Islet precursor cell (in vitro differentiated cells): ENCODE results near the gene CCDC83.

Experiments
- DNase-seq: peaks from one replicate; pipeline ENCODE4 v3.0.0-alpha.2; 2018

The CCDC83 gene

DNA sequence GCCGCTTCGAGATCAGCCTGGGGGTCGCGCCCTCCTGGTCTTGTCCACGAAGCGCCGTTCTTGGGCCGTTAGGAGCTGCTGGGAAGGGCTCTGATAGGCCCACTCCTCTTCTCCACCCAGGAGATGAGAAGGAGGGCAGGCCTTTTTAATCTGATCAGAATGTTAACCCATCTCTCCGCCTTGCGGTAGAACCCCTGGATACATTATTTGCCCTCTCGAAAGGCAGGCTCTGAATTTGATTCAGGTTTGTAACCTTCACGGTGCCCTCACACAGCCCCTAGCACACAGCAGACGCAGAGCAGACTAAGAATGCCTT, at the start of gene CCDC83:
CCDC83 (plus strand) TSS at position 43 of the 316 bp plus-strand sequence. CDS start 9,741 bp downstream, outside the sequence.
- DNase-seq, result no peak

DNA sequence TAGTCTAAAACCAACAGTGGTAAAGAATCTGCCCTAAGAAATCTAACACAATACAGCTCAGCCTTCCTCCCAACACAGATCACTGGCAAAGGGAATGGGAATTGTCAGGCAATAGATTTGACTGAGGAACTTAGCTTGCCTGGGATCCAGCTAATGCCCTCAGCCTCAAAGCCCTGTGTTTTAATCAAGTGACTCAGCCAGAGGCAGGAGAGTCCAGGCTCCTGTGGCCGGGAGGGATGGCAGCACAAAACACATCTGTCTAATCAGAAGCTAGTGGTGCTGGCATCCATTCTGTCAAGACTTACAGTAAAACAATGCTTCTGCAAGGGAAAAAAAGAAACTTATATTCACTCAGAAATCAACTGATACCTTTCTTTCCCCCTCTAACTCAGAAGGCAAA, 49.8 kb upstream of the CCDC83 start:
- peak; percentile 69 for DNase-seq

DNA sequence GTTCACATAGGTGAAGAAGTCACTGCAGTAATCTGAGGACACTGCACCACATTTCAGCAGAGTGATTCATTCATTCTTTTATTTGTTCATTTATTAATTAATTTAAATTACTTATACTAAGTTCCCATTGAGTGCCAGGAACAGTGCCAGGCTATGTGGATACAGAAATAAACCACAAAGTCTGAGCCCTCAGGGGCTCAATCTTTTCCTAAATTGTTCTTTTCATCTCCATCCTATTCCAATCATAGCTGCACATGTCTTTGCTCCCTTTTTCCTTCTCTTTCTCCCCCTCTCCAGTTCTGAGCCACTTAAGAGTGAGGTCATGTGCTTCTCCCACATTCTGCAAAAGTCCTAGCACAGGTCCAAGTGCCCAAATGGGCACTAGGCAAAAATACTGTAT, 49.2 kb upstream of the CCDC83 start:
- DNase-seq, result no peak

GRCh38 chr11:85806876-85807275, 48.3 kb upstream of the CCDC83 start:
- no peak for DNase-seq

DNA sequence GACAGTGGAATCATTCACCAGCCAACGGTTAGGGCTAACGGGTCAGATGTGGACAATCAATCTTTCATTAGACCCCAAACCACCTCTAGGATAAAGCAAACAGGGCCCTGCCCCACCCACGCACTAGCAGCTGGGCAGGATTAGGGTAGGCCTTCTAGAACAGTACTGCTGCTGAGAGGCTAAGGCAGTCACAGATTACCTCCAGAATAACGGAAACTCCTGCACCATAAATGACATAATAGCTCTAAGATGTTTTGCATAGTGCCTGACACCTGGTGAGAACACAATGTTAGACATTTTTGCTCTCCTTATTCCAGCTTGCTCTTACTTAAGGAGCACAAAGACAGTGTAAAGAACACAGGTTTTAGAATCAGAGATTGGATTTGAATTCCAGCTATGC, 46.0 kb upstream of the CCDC83 start:
- no peak for DNase-seq

DNA sequence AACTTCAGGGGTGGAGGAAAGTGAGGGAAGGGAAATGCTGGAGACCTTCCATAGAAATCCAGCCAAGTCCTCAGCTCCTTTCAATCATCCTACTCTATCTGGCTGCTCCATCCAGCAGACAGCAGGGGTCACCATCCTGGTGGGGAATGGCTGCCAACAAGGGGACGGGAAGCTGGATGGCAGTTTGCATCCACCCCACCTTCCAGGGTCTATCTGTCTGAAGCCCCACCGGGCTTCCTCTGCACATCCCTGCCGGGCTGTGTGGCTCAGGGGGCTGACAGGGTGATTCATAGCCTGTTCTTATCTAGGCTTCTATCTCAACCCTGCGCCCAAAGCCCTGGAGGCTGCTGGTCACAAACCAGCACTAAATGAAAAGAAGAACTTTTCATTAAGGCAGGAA, 45.3 kb upstream of the CCDC83 start:
- DNase-seq, result peak; percentile 86

GRCh38 chr11:85810521-85810870, 44.7 kb upstream of the CCDC83 start:
- DNase-seq, result no peak

DNA sequence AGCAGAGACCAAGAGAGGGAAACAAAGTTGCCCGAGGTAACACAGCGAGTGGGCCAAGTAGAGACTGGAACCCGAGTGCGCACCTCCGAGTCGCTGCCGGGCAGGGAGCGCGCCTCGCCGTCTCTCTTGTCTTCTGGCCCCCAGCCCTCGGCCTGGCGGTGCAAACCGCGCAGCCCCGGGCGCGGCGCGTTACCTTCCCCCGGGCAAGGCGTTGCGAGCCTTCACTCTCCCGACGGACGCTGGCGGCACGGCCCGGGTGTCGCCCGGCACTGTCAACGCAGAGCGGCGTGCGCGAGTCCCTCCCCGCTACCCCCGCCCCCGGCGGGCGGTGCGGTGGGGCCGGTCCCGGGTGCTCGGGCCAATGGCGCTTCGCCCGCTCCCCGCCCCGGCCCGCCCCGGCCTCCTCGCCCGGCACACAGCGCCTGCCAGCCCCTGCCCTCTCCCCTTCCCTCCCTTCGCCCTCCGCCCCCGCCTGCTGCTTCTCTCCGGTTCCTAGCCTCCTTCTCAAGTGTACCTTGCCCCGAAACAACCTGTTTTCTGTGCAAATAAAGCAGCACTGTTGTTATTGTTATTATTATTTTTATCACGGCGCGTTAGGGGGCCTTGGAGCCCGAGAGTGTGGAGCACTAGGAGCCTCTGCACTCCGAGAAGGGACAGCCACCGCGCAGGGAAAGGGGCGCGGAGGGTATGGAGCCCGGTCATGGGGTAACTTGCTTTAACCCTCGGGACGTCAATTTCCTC, 44.1 kb upstream of the CCDC83 start, which contains the start of gene SYTL2:
SYTL2 (minus strand) TSS at position 271 of the 741 bp plus-strand sequence. CDS start 53,416 bp downstream, outside the sequence.
- peak; percentile 89 for DNase-seq

DNA sequence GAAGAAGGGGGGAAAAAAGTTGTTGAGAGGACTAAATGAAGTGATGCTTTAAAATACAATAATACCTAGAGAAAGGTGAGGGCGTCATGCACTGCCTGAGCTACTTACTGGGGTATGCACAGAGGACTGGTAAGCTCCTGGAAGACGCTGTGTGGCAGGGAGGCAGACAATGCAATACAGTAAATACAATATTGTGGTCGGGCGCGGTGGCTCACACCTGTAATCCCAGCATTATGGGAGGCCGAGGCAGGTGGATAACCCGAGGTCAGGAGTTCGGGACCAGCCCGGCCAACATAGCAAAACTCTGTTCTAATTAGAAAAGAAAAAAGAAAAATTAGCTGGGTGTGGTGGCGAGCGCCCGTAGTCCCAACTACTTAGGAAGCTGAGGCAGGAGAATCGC, 43.6 kb upstream of the CCDC83 start:
- no peak for DNase-seq

DNA sequence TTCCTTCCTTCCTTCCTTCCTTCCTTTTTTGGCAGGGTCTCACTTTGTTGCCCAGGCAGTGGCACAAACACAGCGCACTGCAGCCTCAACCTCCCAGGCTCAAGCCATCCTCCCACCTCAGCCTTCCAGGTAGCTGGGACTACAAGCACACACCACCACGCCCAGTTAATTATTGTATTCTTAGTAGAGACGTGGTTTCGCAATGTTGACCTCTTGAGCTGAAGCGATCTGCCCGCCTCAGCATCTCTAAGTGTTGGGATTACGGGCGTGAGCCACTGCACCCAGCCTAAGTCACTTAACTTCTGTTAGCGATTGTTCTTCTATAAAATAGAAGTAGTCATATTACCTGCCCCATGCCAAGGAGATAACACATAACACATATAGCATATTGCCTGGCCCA, 41.5 kb upstream of the CCDC83 start:
- no peak for DNase-seq

DNA sequence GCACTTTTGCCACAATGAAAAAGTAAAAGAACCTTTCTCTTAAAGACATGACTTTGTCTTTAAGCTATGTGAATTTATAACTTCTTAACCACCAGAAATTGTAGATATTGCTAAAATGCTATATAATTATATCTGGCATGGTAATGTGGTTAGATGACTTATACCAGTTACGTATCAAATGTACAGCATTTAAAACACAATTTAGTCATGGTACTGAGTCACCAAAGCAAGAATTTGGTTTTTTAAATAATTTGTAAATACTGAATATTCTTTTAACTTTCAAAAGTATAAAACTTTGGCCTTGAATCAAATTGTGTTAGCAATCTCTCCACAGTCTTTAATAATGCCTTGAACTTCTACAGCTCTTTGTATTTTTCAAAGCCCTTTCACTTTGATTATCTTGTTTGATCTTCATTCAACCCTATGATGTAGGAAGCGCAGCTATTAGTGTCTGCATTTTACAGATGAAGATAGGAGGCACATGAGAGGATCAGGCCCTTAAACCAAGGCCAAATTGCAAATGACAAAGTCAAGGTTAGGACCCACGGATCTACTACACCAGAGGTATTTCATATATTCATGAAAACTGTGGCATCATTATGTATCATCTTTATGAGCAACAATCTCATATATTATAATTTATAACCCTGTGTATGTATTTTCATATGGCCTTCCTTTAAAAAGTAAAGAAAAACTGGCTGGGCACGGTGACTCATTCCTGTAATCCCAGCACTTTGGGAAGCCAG, 39.8 kb upstream of the CCDC83 start:
- DNase-seq, result no peak

- DNase-seq, result no peak
Observed at GRCh38 chr11:85819441-85819840, 35.7 kb upstream of the CCDC83 start.

DNA sequence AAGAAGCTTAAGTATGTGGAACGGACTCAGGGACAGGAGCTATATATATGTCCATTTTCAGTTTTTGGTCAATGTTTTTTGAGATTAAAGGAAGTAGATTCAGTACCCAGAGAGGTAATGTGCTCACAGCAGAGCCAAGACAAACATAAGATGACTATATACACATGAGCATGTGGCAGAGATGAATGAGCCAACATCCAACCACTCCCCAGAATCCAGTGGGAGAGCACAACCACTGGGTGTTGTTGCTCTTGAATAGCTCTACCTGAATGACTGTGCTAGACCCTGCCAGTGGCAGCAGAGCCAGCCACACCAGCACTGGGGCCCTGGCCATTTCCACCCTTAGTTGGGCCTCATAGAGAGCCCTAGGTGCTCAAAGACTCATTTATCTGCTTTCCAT, 33.5 kb upstream of the CCDC83 start:
- no peak for DNase-seq

DNA sequence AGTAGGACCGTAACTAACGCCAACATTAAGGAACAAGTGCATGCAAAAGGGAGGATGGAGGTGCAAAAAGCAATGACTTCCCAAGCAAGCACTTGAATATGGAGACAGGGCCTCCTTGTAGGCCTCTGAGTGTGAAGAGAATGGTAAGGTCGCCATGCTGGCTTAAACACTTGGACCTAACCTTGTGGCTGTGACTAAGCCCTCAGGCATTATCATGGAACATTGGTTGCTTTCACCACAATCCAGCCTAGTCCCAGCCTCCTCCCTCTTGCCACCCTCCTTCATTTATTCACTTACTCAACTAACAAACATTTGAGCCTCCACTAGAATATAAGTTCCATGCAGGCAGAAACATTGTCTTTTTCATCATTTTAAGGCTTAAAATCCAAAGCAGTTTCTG, 32.4 kb upstream of the CCDC83 start:
- no peak for DNase-seq

DNA sequence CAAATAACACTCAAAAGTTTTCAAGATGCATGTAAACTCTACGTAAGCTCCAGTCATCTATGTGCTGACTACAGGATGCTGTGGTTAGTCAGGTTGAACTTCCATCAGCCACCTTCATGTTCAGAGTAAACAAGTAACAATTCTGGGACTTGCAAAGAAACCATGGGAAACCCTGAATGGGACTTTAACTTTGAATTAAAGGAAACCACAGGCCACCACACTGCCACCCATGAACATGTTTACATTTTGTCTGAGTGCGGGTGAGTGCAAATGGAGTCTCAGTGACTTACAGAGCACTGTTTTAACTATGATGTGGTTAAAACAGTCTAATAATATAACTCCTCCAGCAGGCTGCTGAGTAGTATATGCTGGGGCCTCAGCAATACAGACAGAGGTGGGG, 31.4 kb upstream of the CCDC83 start:
- DNase-seq, result no peak

- DNase-seq, result no peak
Observed at GRCh38 chr11:85825616-85826015, 29.6 kb upstream of the CCDC83 start.

DNA sequence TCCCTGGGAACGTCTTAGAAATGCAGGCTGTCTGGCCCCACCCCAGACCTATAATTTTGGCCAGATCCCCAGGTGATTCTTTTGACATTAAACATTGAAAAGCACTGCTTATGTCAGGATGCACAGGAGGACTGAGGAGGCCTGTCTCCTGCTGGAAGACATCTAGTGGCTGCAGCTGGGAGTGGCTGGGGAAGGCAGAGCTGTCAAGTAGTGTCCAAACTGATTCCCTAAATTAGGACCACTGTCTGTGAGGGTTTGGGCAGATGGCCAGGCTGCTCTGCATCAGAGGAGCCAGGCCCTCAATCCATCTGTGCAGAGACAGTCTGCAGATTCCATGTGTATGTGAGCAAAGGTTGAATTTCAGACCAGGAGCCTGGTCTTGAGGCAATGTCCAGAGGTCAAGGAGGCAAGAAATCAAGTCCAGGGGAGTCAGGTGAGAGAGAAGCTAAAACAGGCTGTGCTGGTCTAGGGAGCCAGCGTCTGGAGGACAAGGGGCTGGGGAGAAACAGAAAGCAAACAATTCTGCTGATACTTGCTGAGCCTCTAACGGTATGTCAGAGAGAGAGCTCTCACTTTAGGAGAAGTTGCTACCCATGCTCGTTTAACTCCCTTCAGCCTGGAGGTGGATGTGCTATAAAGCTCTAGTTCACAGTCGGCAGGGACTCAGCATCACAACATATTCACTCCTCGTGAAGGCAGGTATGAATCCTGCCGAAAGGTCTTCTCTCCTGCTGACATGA, 28.9 kb upstream of the CCDC83 start:
- peak; percentile 71 for DNase-seq

GRCh38 chr11:85827748-85828639, 27.2 kb upstream of the CCDC83 start:
- DNase-seq, result no peak

DNA sequence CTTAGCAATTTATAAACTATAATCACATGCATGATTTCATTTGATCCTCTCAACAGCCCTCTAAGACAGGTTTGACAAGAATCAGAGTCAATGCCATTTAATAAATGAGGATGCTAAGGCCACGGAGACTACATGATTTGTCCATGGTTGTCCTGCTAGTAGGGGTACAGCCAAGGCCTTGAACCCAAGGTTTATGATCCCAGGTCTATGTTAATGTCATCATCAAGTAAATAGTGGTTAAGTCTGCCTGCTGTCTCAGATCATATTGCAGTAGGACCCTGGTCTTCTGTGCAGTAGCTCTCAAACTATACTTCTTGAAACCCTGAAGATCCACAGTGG, 26.6 kb upstream of the CCDC83 start:
- no peak for DNase-seq

GRCh38 chr11:85829172-85829571, 26.0 kb upstream of the CCDC83 start:
- DNase-seq, result no peak

DNA sequence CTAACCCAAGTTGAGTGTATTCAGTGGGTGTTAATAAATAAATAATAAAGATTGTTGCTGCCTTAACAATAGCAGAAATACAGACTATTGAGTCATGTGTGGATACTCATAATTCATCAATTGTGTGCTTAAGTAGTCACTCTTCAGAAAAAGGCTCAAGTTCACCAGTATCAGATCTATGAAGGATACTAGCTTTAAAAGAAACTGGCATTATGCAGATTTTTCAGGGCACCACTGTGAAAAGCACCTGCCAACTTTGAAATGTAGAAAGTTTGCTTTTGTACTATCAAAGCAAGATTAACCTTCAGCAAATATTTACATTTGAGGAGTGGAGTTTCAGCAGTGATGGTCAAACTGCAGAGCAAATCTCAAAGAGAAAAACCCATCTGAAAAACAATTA, 24.1 kb upstream of the CCDC83 start:
- DNase-seq, result no peak

DNA sequence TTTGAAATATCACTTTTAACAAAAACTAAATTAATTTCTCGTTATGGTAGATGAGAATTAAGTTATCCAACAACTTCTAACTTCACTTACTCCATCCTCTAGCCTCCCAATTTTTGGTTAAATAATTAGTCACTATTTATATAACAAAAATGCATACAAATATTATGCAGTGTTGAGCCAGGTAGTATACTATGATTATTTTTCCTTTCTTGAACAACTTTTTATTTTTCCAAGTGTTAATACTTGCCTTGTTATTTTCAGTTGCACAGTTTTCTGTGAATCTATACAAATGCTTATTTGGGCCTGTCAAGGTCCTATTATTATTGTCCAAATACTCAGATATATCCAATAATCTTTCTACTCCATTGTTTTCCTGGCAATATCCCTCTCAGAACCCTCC, 19.9 kb upstream of the CCDC83 start:
- no peak for DNase-seq

DNA sequence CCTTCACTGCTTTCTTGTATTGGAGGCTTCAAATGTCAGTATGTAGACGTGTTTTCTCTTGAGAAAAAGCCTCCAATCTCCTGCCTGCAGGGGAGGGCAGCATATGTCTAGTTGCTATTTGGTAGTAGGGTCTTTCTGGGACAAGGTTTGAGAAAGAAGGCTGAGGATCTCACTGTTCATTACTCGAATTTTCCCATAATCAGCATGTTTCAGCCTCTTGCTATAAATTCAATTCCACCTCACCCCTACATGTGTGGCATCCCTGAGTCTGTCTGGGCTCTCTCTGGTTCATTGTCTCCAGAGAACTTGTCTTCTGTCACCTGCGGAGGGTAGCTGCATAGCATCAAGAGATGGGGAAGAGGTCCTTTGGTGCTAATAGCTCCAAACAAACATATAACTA, 19.5 kb upstream of the CCDC83 start:
- no peak for DNase-seq
